ENCODE data around the gene ANO8.

The ANO8 gene

DNA sequence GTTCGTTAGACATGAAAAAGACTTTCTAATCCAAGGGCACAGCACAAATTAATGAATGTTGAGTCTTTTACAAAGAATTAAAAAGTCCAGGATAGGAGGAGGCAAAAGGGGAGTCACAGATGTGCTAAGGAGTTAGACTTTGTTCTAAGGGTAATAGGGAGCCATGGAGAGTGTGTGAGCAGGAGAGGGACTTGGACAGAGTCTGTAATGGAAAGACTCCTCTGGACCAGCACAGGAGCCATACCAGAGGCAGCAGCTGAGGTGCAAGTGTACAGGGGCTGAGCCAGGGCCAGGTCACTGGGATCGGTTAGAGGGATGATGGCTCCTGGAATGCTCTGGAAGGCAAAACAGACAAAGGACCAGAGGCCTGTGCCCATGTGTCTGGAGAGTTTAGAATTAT is 13.2 kb upstream of the ANO8 start:
- DNase-seq (ENCODE audit: low read depth, low spot score), result no peak

DNA sequence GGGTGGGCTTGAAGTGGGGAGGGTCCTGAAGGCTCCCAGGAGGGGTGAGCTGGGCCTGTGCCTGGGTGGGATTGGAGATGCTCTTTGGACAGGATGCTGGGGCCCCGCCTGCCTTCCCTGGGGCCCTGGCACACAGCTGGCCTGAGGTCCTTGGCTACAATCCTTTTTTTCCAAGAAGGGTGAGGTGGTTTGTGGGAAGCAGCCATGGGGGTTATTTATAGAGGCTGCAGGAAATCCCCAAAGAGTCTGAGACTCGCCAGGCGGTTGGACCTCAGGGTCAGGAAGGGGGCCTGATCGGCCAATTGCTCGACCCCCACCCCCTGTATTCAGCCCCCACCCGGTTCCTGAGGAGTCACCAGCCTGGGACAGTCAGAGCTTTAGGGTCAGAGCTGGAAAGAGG is 12.7 kb upstream of the ANO8 start:
- DNase-seq (ENCODE audit: low read depth, low spot score), result no peak

DNA sequence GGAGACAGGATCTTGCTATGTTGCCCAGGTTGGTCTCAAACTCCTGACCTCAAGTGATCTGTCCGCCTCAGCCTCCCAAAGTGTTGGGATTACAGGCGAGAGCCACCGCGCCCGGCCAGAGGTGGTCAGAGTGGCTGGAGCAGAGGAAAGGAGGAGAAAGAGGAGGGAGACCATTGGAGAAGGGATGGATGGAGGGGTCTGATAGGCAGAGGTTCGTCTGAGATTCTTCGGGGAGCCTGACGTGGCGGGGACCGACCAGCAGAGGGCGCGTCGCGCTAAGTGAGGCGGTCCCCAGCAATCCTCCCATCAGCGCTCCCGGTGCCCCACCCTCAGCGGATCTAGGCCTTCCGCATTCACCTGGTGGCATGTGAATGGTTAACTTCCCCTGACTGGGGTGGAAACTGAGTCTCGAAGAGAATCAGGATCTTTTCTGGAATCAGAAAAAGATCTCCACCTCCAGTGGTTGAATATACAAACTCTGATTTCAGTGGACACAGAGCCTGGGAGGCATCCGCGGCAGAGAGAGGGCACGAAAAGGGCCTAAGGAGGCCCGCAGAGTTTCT is 11.5 kb upstream of the ANO8 start:
- DNase-seq (ENCODE audit: low read depth, low spot score), result no peak

DNA sequence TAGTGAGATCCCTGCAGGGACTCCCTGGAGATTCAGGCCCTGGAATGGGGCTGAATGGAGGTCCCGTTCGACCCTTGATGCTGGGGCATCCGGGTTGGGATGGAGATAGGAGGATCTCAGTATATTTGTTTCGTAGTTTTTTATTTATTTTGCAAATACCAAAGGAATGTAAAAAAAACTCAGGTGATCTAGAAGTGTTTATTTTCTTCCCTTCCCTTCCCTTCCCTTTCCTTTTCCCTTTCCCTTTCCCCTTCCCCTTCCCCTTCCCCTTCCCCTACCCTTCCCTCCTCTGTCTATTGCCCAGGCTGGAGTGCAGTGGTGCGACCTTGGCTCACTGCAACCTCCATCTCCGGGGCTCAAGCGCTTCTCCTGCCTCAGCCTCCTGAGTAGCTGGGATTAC is 7.2 kb upstream of the ANO8 start:
- DNase-seq (ENCODE audit: low read depth, low spot score), result no peak

DNA sequence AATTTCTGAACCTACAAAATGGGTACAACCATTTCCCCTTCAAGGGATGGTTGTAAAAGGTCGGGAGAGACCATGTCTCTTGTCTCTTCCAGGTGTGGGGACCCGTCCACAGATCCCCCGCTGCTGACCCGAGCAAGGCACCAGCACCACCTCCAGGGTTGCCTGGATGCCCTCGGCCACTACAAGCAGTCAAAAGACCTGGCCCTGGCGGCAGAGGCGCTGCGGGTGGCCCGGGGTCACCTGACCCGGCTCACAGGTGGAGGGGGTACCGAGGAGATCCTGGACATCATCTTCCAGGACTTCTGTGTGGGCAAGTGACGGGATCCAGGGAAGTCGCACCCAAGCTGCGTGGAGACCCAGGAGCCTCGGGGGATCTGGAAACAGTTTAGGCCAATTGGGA is 6.7 kb upstream of the ANO8 start:
- DNase-seq (ENCODE audit: low read depth, low spot score), result no peak

DNA sequence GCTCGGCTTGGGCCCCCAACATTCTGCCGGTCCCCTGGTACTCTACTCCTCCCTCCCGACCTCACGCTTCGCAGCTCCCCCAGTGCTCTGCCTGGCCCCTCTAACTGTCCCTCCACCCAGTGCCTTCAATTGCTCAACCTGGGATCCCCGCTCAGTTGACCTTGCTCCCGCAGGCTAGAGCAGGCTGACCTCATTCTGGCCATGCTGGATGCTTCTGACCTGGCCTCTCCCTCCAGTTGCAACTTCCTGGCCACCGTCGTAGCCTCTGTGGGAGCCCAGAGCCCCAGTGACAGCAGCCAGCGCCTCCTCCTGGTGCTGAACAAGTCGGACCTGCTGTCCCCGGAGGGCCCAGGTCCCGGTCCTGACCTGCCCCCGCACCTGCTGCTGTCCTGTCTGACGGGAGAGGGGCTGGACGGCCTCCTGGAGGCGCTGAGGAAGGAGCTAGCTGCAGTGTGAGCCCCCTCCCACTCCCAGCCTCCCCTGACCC is 6.3 kb upstream of the ANO8 start:
- DNase-seq (ENCODE audit: low read depth, low spot score), result no peak

DNA sequence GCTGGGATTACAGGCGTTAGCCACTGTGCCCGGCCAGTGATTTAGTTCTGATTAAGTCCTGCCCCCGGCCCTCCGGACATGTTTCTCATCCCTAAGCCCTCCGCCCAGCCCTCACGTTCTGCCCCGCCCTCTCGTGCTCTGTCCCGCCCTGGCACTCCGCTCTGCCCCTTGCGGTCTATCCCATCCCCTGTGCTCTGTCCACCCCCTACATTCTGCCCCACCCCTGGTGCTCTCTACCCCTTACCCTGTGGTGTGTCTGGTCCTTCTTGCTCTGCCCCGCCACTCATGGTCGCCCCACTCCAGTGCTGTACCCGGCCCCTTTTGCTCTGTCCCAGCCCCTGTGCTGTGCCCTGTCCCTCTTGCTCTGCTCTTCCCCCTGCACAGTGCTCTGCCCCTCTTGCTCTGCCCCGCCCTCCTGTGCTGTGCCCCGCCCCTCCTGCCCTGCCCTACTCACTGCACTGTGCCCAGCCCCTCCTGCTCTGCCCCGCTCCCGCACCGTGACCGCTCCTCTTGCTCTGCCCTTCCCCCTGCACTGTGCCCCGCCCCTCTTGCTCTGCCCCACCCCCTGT is 5.7 kb upstream of the ANO8 start:
- no peak for DNase-seq (ENCODE audit: low read depth, low spot score)

DNA sequence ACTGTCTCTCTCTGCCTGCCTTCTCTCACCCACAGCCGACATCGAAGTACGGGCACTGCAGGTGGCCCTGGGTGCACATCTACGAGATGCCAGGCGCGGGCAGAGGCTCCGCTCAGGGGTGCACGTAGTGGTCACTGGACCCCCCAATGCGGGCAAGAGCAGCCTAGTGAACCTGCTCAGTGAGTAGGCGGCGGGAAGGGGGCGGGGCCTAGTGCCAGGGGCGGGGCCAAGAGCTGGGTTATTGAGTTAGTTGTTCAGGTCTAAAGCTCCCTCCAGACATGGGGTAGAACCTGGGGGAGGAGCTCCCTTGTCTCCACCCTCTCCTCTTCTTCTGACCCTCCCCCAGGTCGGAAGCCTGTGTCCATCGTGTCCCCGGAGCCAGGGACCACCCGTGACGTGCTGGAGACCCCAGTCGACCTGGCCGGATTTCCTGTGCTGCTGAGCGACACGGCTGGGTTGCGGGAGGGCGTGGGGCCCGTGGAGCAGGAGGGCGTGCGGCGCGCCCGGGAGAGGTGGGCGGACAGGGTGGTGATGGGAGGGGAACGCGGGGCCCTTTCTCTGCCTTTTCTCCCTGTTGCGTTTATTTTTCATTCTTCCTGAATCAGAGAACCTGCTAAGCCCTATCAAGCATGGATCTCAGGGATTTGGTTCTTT is 4.6 kb upstream of the ANO8 start:
- DNase-seq (ENCODE audit: low read depth, low spot score), result no peak

DNA sequence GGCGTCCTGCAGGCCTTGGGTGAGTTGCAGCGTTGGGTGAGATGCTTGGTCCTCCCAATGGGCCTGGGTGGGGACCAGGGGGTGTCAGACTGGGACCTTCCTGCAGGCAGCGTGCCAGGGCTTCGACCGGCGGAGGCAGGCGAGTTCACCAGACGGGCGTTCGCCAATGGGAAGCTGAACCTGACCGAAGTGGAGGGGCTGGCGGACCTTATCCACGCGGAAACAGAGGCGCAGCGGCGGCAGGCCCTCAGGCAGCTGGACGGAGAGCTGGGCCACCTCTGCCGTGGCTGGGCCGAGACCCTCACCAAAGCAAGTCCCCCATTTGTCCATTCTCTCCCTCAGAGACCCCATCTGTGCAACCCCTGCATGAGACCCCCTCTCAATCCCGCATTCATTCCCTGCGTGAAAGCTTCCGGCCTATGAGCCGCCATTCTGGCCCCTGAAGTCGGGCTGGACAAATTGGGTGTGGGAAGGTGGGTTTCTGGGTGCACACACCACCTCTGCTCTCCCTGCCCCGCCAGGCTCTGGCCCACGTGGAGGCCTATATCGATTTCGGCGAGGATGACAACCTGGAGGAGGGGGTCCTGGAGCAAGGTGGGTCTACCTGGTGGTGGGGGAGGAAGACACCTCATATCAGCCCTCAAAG is 3.9 kb upstream of the ANO8 start:
- DNase-seq (ENCODE audit: low read depth, low spot score), result no peak

DNA sequence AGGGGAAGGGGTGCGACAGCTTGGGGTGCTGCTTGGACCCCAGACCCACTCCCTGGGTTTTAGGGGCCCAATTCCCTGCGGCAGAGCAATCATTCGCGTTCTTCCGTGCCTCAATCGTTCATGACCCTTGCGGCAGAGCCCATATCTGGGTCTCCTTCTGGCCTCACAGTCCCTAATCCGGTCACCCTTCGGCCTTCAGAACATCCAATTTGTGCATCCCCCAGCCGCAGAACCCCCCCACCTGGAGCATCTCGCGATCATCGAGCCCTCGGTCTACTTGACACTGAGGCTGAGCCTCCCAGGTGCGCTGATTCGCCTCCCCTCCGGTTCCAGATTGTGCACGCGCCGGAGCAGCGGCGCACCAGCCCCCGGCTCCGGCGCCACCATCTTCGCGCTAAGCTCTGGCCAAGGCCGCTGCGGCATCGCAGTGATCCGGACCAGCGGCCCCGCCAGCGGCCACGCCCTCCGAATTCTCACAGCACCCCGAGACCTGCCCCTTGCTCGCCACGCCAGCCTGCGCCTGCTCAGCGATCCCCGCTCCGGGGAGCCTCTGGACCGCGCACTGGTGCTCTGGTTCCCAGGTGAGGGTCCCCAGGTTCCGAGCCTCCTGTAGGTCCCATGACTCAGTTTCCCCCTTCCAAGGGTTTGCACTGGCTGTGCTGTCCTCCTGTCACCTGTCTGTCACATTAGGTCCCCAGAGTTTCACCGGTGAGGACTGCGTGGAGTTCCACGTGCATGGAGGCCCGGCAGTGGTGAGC is 3.2 kb upstream of the ANO8 start:
- DNase-seq (ENCODE audit: low read depth, low spot score), result no peak

DNA sequence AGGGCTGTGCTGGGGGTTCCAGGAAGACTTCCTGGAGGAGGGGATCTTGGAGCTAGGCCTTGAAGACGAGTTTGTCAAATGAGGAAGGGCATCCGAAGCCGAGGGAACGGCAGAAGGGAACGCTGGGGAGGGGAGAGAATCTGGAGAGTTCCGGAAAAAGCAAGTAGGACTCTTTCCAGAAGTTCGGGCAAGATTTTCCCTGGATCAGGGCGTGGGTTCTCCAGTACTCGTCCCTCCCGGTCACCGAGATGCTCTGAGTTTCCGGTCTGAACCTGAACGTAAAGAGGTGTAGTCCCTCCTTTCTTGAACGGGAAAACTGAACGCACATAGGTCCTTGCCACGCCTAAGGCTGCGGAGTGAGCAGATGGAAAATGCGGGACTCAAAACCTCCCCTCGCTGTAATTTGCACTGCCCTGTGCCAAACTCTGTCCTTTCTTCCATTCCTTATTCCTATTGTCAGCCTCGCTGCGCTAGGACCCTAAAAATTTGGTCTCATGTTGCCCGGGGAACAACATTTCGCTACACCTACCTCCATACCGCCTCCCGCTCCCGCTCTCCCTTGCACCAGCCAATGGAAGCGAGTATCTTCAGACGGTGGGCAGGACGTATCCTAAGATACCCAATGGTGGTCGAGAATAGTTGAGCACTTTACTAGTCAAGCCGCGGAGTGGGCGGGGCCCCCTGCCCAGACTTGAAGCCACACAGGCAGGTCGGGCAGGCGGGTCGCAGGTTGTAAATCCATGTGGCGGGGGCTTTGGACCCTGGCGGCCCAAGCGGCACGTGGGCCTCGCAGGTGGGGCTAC is 2.4 kb upstream of the ANO8 start, which contains the start of gene GTPBP3:
Gene GTPBP3 (plus strand): TSS at position 682 of the 803 bp plus-strand sequence. CDS start 59 bp downstream, at position 741.
- peak; percentile 93 for DNase-seq (ENCODE audit: low read depth, low spot score)

DNA sequence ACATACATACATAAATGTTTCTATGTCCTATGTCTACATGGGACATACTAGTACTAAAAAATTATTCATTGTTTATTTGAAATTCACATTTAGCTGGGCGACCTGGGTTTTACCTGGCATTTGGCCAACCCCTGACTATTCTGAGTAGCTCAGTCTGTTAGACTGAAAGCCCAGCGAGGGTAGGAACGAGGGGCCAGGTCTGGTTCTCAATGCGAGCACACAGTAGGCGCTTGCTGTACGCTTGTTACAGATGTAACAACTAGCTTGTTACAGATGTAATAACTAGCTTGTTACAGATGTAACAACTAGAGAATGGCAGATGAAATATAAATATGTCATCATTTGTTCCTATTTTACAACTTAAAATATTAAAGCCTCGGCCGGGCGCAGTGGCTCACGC is 920 bp upstream of the ANO8 start:
- no peak for DNase-seq (ENCODE audit: low read depth, low spot score)

DNA sequence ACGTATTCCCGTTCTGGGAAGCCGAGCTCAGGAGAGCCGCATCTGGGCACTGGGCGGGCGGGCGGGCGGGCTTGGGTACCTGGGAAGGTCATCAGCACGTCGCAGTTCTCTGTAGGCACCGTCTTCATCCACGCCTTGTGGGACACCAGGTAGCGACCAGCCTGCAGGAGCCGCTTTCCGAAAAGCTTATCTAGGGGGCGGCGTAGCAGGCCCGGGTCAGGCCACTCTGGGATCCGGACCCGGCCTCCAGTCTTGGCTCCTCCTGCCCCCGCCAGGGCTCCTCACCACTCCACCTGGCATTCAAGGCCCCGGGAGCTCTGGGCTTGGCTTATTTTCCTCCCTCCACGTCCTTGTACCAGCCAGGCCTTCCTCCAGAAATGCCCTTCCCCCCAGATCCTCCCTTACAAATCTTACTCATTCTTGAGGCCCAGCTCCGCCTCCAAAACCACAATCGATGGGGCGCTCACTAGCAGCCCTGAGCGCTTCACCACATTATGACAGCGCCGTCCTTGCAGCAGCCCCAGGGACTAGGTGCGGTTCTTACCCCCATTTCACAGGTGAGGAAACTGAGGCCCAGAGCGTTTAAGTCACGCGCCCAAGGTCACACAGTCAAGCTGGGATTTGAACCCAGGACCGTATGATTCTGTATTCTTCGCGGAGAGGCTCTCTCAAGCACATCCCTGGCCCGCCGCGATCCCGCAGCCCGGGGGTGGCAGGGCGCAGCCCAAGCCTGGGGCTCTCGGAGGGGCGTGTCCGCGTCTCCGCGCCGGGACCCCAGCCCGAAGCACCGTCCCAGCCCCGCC is 843 bp downstream of the ANO8 start:
- DNase-seq (ENCODE audit: low read depth, low spot score), result no peak

DNA sequence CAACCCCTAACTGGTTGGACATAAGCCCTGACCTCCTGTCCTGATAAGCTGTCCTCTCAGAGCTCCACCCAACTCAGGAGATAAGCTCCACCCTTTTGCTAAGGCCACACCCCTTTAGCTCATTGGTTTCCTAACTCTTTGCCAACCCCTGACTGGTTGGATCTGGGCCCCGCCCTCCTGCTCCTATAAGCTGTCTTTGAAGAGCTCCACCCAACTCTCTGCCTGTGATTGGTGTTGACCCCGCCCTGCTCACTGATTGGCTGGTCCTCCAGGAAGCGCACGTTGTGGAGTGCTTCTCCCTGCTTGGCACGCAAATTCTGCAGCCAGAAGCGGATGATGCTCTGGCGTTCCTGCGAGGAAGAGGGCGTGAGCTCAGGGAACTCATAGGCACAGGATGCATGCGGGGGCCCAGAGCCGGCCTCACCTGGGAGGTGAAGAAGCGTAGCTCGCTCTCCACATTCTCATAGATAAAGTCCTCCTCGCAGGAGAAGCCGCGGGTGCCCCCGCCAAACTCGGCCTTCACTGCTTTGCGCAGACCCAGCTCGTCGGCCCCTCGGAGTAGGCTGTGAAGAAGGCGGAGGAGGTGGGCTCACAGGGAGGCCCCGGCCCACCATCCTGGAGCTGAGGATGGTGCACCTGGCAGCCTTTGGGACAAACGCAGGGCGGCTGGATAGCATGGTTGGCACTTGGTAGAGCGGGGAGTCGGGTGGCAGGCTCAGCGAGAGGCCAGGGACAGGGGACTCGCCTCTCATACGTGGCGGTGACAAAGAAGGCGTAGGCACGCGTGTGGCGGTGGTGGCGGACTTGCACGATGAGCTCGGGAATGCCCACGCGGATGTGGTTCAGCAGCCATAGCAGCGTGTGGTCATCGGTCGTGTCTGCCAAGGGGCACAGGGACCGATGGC is 1.7 kb downstream of the ANO8 start:
- no peak for DNase-seq (ENCODE audit: low read depth, low spot score)

DNA sequence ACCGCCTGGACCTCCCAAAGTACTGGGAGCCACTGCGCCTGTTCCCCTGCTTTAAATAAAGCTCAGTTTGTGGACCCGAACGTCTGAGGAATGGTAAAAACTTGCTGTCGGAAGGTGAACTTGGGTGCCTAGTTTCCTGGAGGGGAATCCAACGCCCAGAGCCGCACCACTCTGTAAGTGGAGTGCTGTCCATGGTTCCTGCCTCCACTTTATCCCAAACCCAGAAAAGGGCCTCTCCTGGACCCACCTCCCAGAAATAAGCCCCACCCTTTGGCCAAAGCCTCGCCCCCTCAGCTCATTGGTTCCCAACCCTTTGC is 2.3 kb downstream of the ANO8 start:
- DNase-seq (ENCODE audit: low read depth, low spot score), result no peak

DNA sequence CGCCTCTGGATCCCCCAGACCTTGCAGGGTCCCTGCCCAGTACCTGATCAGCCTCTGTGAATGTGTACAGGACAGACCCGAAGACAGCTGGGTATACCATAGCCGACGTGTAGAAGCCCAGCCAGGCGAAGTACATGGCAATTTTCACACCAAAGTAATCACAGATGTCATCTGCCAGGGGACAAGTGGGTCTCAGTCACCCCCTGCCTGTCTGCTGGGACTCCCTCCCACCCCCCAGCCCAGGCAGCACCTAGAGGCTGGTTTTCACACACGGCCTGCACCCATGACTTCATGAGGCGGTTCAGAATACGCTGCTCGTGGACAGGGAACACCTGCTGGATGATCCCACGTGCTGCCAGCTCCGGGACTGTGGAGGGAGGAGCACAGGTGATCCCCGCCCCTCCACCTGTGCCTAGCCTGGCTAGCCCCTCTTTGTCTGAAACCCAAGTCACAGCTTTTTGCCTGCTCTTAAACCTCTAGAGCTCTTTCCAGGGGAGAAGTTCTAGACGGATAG is 3.6 kb downstream of the ANO8 start:
- no peak for DNase-seq (ENCODE audit: low read depth, low spot score)

DNA sequence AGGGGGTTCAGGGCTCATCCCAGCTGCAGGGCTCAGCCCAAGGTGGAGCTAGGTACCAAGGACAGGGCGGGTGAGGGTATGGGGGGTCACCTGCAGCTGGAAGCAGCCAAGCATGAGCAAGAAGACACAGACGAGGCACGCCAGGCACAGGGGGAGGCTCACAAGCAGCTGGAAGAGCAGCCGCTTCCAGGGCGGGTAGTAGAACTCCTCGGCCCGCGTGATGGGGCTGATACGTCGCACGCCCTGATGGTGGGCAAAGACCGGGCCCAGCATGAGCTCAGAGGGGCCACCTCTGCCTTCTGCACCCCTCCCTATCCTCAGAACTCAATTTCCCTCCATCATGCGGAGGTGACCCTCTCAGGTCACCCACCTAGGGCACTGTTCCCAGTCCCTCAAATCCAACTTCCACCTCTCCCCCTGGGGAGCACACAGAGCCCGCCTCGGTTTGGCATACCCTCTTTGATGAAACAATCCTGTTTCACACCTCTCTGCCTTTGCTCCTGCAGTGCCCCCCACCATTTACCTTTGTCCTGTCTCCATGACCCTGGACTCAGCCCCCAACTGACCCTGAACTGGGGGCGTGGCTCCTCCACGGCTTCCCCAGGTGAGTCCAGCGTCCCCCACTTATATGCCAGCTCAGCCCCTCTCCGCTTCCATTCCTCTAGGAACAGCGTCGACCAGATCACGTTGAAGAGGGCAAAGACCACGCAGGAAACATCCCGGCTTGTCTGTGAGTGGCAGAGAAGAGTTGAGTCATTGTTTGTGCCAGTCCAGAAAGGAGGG is 4.2 kb downstream of the ANO8 start:
- no peak for DNase-seq (ENCODE audit: low read depth, low spot score)
